ENCODE results near the gene SLC25A29. TPM values are rescaled to one million over a fixed set of nuclear protein-coding genes. Genes with fewer than 3 reads are reported as not detected.

SLC25A29 gene
- total and polyA plus RNA-seq, 2 of the 4 experiments (the other 2 are of a cell fraction) = 6.5 to 37.7 TPM

DNA sequence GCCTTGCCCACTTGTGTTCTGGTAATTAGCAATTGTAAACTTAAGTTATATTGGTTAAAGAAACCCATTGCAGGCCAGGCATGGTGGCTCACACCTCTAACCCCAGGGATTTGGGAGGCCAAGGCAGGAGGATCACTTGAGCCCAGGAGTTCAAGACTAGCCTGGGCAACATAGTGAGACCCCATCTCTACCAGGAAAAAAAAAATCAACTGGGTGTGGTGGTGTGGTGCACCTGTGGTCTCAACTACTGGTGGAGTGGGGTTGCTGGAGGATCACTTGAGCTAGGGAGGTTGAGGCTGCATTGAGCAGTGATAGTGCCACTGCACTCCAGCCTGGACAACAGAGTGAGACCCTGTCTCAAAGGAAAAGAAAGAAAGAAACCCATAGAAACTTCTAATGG is 53.6 kb downstream of the SLC25A29 start:
- no peak overlapping the region for H3K9ac ChIP-seq (ENCODE audit: low read depth, low read length)
- no peaks in the 10 kb centered on the region for H3K9me3 ChIP-seq (ENCODE audit: control insufficient read depth, insufficient read depth, low read length)
- intact Hi-C loops (cut with micrococcal nuclease) (no loop called here), dilution Hi-C loops (cut with HindIII; ENCODE audit: low sequenced_read_pairs, unreplicated experiment) (no loop called here), in situ Hi-C loops (cut with MboI; ENCODE audit: low sequenced_read_pairs) (no loop called here)
- H4K5ac ChIP-seq (ENCODE audit: low read depth, low read length) = no peak overlapping the region
- ChIA-PET CTCF (no interaction called here), POLR2A (ENCODE audit: unreplicated experiment) (no interaction called here)
- no peak overlapping the region for H2BK120ac ChIP-seq (ENCODE audit: low read depth, low read length)
- H3K4me2 ChIP-seq (ENCODE audit: low read depth, low read length) = no peak overlapping the region
- no TSS peak for BruUV-seq (replicated peaks)
- H3K4me3 ChIP-seq (ENCODE audit: insufficient read depth, low read depth, low read length) = no peak overlapping the region
- no peak overlapping the region for H3K56ac ChIP-seq (ENCODE audit: extremely low read depth, insufficient read depth, low read length)
- H2AFZ ChIP-seq (replicated peaks; ENCODE audit: low read length, poor library complexity) = no peak overlapping the region
- H3K4me1 ChIP-seq (ENCODE audit: control insufficient read depth, insufficient read depth, low read length) = no peaks in the 10 kb centered on the region
- peaks cover 24% of the 10 kb centered on the region for H3K9me1 ChIP-seq (ENCODE audit: insufficient read depth, low read length)
- peaks cover 99% of the 10 kb centered on the region for H4K20me1 ChIP-seq (ENCODE audit: insufficient read depth, low read length)
- no peak overlapping the region for H2AK5ac ChIP-seq (ENCODE audit: low read depth, low read length)
- H4K8ac ChIP-seq (ENCODE audit: low read depth in 2 of 2, low read length in 2 of 2) = no peak overlapping the region
- DNase-seq = no peak
- H2BK20ac ChIP-seq (ENCODE audit: low read depth, low read length) = no peak overlapping the region
- H3K18ac ChIP-seq (ENCODE audit: low read depth, low read length) = no peak overlapping the region
- H2BK5ac ChIP-seq (ENCODE audit: low read depth, low read length, poor library complexity, severe bottlenecking) = no peak overlapping the region
- H3K27ac ChIP-seq (ENCODE audit: insufficient read depth, low read length) = no peak overlapping the region
- no peaks in the 10 kb centered on the region; the same call in 1 of the 2 replicates for H3K36me3 ChIP-seq (ENCODE audit: control insufficient read depth, insufficient read depth, low read length)
- no peak for ATAC-seq (ENCODE audit: low read depth)
- no peak overlapping the region for H4K91ac ChIP-seq (ENCODE audit: insufficient read depth, low read depth, low read length)
- H3K79me1 ChIP-seq (ENCODE audit: low read depth in 1 of 2, low read length in 2 of 2) = peaks cover 9 to 71% of the 10 kb centered on the region in 2 experiments; a peak in 3 of 4 replicates
- H2BK15ac ChIP-seq (ENCODE audit: low read depth, low read length) = no peak overlapping the region
- H3K27me3 ChIP-seq (ENCODE audit: control insufficient read depth, insufficient read depth, low read length) = no peaks in the 10 kb centered on the region
- H3K4ac ChIP-seq (ENCODE audit: low read depth, low read length) = no peak overlapping the region
- H3K14ac ChIP-seq (replicated peaks; ENCODE audit: low read depth, low read length) = no peak overlapping the region
- no peak for TF ChIP-seq MAFK (IDR thresholded peaks at IDR 0.05; ENCODE audit: low read depth, low read length)
- TF ChIP-seq, protein P1, sequence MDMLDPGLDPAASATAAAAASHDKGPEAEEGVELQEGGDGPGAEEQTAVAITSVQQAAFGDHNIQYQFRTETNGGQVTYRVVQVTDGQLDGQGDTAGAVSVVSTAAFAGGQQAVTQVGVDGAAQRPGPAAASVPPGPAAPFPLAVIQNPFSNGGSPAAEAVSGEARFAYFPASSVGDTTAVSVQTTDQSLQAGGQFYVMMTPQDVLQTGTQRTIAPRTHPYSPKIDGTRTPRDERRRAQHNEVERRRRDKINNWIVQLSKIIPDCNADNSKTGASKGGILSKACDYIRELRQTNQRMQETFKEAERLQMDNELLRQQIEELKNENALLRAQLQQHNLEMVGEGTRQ (IDR thresholded peaks at IDR 0.05; ENCODE audit: low read depth, low read length) = no peak
- H3K23ac ChIP-seq (ENCODE audit: low read depth, low read length) = no peak overlapping the region
- H2AK9ac ChIP-seq (replicated peaks; ENCODE audit: low read depth, low read length, poor library complexity) = no peak overlapping the region

All from IMR-90 (cell line).